Subcutaneous adipose tissue (tissue), 4 donors: ENCODE results near the gene RGS8. TPM values are rescaled to one million over a fixed set of nuclear protein-coding genes. Genes with fewer than 3 reads are reported as not detected.

Experiments used
- CTCF ChIP-seq: fragments of 450-650 bp; IDR thresholded peaks from one replicate; pipeline ENCODE4 v1.5.1; 2016; ENCODE audit warnings: low read depth, mild to moderate bottlenecking, control low read depth, antibody characterized with exemption, moderate library complexity
- total RNA-seq, 4 donors: library from RNA; depleted of rRNA; stranded (reverse); fragments of >200 nt; gene quantifications; one replicate each; pipeline ENCODE4 v1.1.0, GENCODE V29; 2016

The RGS8 gene
- total RNA-seq, 4 donors from 2014 or later = not detected

GRCh38 chr1:182635871-182636270, 48.5 kb downstream of the RGS8 start:
- TF ChIP-seq CTCF = no peak

Other genes with a start within 250 kb of the RGS8 start
- gene RGSL1, start 234.4 kb downstream of the RGS8 start, total RNA-seq = 1 to 10 TPM in 1 of 4 donors, not detected in 3; 3.6 TPM
- gene RNASEL, start 95.3 kb downstream of the RGS8 start, total RNA-seq = 10 to 100 TPM in 2 of 4 donors, 1 to 10 TPM in 2; 6.4 to 14.6 (median 10.2) TPM
- gene RGS16, start 80.2 kb downstream of the RGS8 start, total RNA-seq = under 1 TPM; 0.49 to 0.88 (median 0.80) TPM
- gene NPL, start 105.2 kb upstream of the RGS8 start, total RNA-seq = 100 to 1,000 TPM in 1 of 4 donors, 10 to 100 TPM in 3; 16.2 to 132 (median 30.0) TPM
- gene DHX9, start 154.8 kb upstream of the RGS8 start, total RNA-seq = 100 to 1,000 TPM in 1 of 4 donors, 10 to 100 TPM in 3; 47.7 to 102 (median 84.9) TPM